ENCODE data around the gene AP1S3. TPM values are rescaled to one million over a fixed set of nuclear protein-coding genes. Genes with fewer than 3 reads are reported as not detected.

Gene AP1S3
- total RNA-seq, 1 experiment from 2014 or later: 66.3 TPM

DNA sequence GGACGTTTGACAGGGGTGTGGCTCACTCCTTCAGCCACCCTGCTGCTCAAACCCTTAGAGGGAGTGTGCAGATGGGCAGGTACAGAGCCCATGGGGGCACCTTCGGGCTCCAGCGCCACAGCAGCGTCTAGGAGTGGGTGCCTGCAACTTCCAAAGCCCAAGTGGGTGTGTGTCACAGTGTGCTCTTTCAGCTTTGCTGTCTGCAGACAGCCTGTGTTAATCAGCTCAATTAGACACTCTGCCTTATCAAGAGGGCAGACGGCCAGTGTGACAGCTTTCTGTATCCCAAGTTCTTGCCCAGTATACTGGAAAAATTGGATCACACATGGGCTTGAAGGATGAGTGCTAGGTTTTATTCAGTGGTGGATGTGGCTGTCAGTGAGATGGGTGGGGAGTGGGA is 96.7 kb downstream of the AP1S3 start:
- Histone ChIP-seq H3K9me3 (ENCODE audit: control insufficient read depth, insufficient read depth, low read depth, low read length) (no peaks in the 10 kb centered on the region), H3K4me3 (ENCODE audit: low read depth in 2 of 2, low read length in 2 of 2) (no peak overlapping the region), H3K27ac (ENCODE audit: low read length) (no peak overlapping the region), H3K27me3 (ENCODE audit: control insufficient read depth, insufficient read depth, low read length) (no peaks in the 10 kb centered on the region), H3K4me1 (ENCODE audit: control insufficient read depth, insufficient read depth, low read length) (no peaks in the 10 kb centered on the region), H3K36me3 (ENCODE audit: control insufficient read depth, insufficient read depth, low read length) (no peaks in the 10 kb centered on the region)
- TF ChIP-seq TCF7L2 (IDR thresholded peaks at IDR 0.05; ENCODE audit: low read depth, low read length) (no peak), SIN3A (IDR thresholded peaks at IDR 0.05; ENCODE audit: borderline replicate concordance, insufficient read depth, low read depth, low read length) (no peak), POLR2AphosphoS5 (IDR thresholded peaks at IDR 0.05; ENCODE audit: low read depth, low read length) (no peak)
- TF ChIP-seq, protein P1, sequence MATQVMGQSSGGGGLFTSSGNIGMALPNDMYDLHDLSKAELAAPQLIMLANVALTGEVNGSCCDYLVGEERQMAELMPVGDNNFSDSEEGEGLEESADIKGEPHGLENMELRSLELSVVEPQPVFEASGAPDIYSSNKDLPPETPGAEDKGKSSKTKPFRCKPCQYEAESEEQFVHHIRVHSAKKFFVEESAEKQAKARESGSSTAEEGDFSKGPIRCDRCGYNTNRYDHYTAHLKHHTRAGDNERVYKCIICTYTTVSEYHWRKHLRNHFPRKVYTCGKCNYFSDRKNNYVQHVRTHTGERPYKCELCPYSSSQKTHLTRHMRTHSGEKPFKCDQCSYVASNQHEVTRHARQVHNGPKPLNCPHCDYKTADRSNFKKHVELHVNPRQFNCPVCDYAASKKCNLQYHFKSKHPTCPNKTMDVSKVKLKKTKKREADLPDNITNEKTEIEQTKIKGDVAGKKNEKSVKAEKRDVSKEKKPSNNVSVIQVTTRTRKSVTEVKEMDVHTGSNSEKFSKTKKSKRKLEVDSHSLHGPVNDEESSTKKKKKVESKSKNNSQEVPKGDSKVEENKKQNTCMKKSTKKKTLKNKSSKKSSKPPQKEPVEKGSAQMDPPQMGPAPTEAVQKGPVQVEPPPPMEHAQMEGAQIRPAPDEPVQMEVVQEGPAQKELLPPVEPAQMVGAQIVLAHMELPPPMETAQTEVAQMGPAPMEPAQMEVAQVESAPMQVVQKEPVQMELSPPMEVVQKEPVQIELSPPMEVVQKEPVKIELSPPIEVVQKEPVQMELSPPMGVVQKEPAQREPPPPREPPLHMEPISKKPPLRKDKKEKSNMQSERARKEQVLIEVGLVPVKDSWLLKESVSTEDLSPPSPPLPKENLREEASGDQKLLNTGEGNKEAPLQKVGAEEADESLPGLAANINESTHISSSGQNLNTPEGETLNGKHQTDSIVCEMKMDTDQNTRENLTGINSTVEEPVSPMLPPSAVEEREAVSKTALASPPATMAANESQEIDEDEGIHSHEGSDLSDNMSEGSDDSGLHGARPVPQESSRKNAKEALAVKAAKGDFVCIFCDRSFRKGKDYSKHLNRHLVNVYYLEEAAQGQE (IDR thresholded peaks at IDR 0.05; ENCODE audit: insufficient read depth in 1 of 2, low read depth in 2 of 2, low read length in 1 of 2): no peak
- TF ChIP-seq, protein P2, sequence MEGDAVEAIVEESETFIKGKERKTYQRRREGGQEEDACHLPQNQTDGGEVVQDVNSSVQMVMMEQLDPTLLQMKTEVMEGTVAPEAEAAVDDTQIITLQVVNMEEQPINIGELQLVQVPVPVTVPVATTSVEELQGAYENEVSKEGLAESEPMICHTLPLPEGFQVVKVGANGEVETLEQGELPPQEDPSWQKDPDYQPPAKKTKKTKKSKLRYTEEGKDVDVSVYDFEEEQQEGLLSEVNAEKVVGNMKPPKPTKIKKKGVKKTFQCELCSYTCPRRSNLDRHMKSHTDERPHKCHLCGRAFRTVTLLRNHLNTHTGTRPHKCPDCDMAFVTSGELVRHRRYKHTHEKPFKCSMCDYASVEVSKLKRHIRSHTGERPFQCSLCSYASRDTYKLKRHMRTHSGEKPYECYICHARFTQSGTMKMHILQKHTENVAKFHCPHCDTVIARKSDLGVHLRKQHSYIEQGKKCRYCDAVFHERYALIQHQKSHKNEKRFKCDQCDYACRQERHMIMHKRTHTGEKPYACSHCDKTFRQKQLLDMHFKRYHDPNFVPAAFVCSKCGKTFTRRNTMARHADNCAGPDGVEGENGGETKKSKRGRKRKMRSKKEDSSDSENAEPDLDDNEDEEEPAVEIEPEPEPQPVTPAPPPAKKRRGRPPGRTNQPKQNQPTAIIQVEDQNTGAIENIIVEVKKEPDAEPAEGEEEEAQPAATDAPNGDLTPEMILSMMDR (IDR thresholded peaks at IDR 0.05): no peak
- POLR2A ChIA-PET: no interaction called here
- DNase-seq (ENCODE audit: low read depth, low spot score): no peak
- BruUV-seq (replicated peaks): no TSS peak
- in situ Hi-C loops (cut with HindIII; ENCODE audit: low pct_unique_long_range_greater_than_20kb, low sequenced_read_pairs): no loop called here
- intact Hi-C loops (cut with micrococcal nuclease; ENCODE audit: unreplicated experiment): no loop called here
- ATAC-seq: peak; percentile 33; the same call in 1 of the 2 replicates
- CTCF ChIA-PET: no interaction called here

DNA sequence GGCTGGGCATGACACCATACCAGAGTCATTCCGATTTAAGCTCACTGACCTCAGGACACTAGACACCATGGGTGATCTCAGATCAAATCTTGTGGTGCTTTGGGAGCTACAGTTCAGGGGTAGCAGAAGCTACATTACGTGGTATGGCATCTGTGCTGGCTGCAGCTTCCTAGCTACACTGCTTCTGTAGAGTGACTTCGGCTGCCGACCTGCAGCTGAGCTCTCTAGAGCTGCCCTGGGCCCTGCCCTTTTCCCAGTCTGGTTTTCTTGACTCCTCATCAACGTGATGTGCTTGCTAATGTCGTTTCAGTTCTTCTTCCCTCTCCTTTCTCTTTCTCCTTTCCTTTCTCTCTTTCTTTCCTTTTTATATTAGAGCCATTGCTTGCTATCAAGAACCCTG is 100.2 kb downstream of the AP1S3 start:
- ATAC-seq (no peak), DNase-seq (ENCODE audit: low read depth, low spot score) (no peak)
- H3K9me3 ChIP-seq (ENCODE audit: control insufficient read depth, insufficient read depth, low read depth, low read length): no peaks in the 10 kb centered on the region; the same call in 1 of the 2 replicates
- no TSS peak for BruUV-seq (replicated peaks)
- H3K27ac ChIP-seq (ENCODE audit: low read length): no peak overlapping the region
- H3K27me3 ChIP-seq (ENCODE audit: control insufficient read depth, insufficient read depth, low read length): no peaks in the 10 kb centered on the region
- intact Hi-C loops (cut with micrococcal nuclease; ENCODE audit: unreplicated experiment): no loop called here
- in situ Hi-C loops (cut with HindIII; ENCODE audit: low pct_unique_long_range_greater_than_20kb, low sequenced_read_pairs): no loop called here
- POLR2A ChIA-PET: no interaction called here
- no peaks in the 10 kb centered on the region for H3K36me3 ChIP-seq (ENCODE audit: control insufficient read depth, insufficient read depth, low read length)
- H3K4me1 ChIP-seq (ENCODE audit: control insufficient read depth, insufficient read depth, low read length): no peaks in the 10 kb centered on the region
- CTCF ChIA-PET: no interaction called here
- no peak overlapping the region for H3K4me3 ChIP-seq (ENCODE audit: low read depth in 2 of 2, low read length in 2 of 2)
- TF ChIP-seq, protein P2 (IDR thresholded peaks at IDR 0.05): no peak
- TF ChIP-seq POLR2AphosphoS5 (IDR thresholded peaks at IDR 0.05; ENCODE audit: low read depth, low read length): no peak
- TF ChIP-seq, protein P1 (IDR thresholded peaks at IDR 0.05; ENCODE audit: insufficient read depth in 1 of 2, low read depth in 2 of 2, low read length in 1 of 2): no peak
- no peak for TF ChIP-seq SIN3A (IDR thresholded peaks at IDR 0.05; ENCODE audit: borderline replicate concordance, insufficient read depth, low read depth, low read length)
- TF ChIP-seq TCF7L2 (IDR thresholded peaks at IDR 0.05; ENCODE audit: low read depth, low read length): no peak
